HepG2 (cell line): Measurements from ENCODE around the gene MST1.

Experiments
- MED8 ChIP-seq: sonication (generic); formaldehyde crosslinking; IDR thresholded peaks from 2 replicates; pipeline ENCODE4 v1.8.1; 2023; ENCODE audit warnings: mild to moderate bottlenecking, missing genetic modification reagents; ENCODE audit not compliant: insufficient replicate concordance
- PRMT3 ChIP-seq: sonication (generic); formaldehyde crosslinking; IDR thresholded peaks from 2 replicates; pipeline ENCODE4 v1.8.1; 2022; ENCODE audit warnings: low read depth, mild to moderate bottlenecking, moderate library complexity, missing genetic modification reagents, borderline replicate concordance
- RAD21 ChIP-seq: fragments of 450-650 bp; formaldehyde crosslinking; IDR thresholded peaks from 2 replicates; pipeline ENCODE4 v1.5.0; 2020; ENCODE audit warnings: mild to moderate bottlenecking

- TF ChIP-seq RAD21 (CRISPR knock-in tag) (peak; percentile 42; the same call in 1 of the 2 replicates), MED8 (CRISPR knock-in tag) (peak; percentile 4), PRMT3 (CRISPR knock-in tag) (no peak)
These were observed 20.9 kb downstream of the MST1 start for GRCh38 chr3:49668414-49668797.
